GM12878 (cell line): Measurements from ENCODE around the gene SYMPK. TPM values are rescaled to one million over a fixed set of nuclear protein-coding genes. Genes with fewer than 3 reads are reported as not detected.

Experiments used
- MLLT1 ChIP-seq: fragments of 450-650 bp; IDR thresholded peaks from 2 replicates; pipeline ENCODE4 v1.6.1; 2016; ENCODE audit warnings: mild to moderate bottlenecking
- PKNOX1 ChIP-seq: fragments of 450-650 bp; IDR thresholded peaks from 2 replicates; pipeline ENCODE4 v1.6.1; 2016; ENCODE audit warnings: mild to moderate bottlenecking
- ZNF274 ChIP-seq: IDR thresholded peaks from one replicate; pipeline ENCODE4 v1.8.0; 2011; ENCODE audit not compliant: insufficient read length, insufficient read depth
- polyA plus RNA-seq, 11 experiments: library from polyadenylated mRNA; depleted of rRNA in 4 of 11; unstranded in 6 of 11; stranded (reverse) in 5 of 11; fragments of >200 nt; fragmentation: Nextera tagmentation in 4 of 11; fragmentation: Illumina TruSeq in 1 of 11; extraction: Ambion mirVana in 4 of 11; extraction: Trizol in 1 of 11; gene quantifications; 1 replicate in 1 of 11; 2 replicates in 10 of 11; pipeline versions ENCODE4 v1.2.1 to v1.2.3, GENCODE V29; 2011 to 2016; ENCODE audit warnings: inconsistent platforms in 2 of 11, missing spikeins in 2 of 11, low read depth in 1 of 11
- total RNA-seq, 4 experiments: library from RNA; depleted of rRNA in 3 of 4; stranded (reverse); fragments of >200 nt in 3 of 4; fragmentation: Illumina TruSeq in 1 of 4; extraction: Trizol in 1 of 4; gene quantifications; 2 replicates each; pipeline versions ENCODE4 v1.2.1 to v1.2.3, GENCODE V29; 2013 to 2021
- TF ChIP-seq, protein P1 (sequence below): IDR thresholded peaks from 2 replicates; pipeline ENCODE4 v1.6.1; 2012; ENCODE audit warnings: low read depth, low read length, improper control_type of control experiment
- TF ChIP-seq, protein P2 (sequence below): fragments of 450-650 bp; IDR thresholded peaks from 2 replicates; pipeline ENCODE4 v1.6.1; 2017; ENCODE audit warnings: low read depth, mild to moderate bottlenecking, moderate library complexity

The SYMPK gene
- total and polyA plus RNA-seq, 10 of the 15 experiments (the other 5 are each of a cell fraction or from before 2014, with no cell fraction given): 0.49 to 109 (median 42.5) TPM

DNA sequence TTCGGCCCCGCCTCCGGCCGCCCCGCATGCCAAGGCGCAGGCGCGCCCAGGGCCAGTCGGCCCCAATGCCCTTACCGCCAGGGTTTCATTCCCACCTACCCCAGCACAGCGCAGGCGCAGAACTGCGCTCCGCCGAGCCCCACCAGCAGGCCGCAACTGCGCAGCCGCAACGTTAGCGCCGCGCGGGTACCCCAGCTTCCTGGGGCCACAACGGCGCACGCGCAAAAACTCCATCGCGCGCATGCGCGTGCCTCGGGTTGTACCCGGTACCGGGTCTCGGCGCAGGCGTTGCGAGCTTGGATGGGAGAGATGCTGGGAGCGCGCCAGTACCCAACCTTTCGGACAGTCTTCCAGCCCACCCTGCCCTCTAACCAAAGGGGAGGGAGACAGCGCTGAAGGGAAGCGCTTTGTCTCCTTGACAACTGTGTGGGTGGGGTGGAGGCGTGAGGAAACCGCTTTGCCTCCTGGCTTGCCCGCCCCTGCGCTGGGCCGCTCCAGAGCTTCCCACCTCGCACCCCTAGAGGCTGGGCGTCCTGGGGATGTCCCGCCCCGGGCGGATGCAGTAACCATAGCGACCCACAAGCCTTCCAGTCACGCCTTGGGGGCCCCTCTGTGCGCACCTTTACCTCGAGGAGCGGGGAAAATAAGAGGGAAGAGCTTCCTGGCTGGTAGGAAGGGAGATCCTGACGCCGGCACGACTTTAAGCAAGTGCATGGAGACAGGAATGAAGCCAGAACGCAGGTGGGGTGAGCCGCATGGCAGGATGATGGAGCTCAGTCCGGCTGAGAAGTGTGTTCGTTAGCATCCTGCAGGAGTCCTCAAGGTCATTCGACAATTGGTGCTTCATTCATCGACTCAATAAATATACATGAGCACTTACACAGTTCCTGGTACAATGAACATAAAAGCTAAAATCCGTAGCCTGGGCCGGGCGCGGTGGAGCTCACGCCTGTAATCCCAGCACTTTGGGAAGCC lies 40.0 kb upstream of the SYMPK start (continued):
- TF ChIP-seq, protein P1, sequence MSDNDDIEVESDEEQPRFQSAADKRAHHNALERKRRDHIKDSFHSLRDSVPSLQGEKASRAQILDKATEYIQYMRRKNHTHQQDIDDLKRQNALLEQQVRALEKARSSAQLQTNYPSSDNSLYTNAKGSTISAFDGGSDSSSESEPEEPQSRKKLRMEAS: no peak
- TF ChIP-seq PKNOX1 (0 out of 2 replicates have a peak, but pooled peaks have one; percentile 8), MLLT1 (no peak), ZNF274 (no peak)
- TF ChIP-seq, protein P2, sequence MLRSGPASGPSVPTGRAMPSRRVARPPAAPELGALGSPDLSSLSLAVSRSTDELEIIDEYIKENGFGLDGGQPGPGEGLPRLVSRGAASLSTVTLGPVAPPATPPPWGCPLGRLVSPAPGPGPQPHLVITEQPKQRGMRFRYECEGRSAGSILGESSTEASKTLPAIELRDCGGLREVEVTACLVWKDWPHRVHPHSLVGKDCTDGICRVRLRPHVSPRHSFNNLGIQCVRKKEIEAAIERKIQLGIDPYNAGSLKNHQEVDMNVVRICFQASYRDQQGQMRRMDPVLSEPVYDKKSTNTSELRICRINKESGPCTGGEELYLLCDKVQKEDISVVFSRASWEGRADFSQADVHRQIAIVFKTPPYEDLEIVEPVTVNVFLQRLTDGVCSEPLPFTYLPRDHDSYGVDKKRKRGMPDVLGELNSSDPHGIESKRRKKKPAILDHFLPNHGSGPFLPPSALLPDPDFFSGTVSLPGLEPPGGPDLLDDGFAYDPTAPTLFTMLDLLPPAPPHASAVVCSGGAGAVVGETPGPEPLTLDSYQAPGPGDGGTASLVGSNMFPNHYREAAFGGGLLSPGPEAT: 0 out of 2 replicates have a peak, but pooled peaks have one; percentile 37
